ENCODE measurements around the gene VPS13D. TPM values are rescaled to one million over a fixed set of nuclear protein-coding genes. Genes with fewer than 3 reads are reported as not detected.

VPS13D gene
- polyA plus RNA-seq (2014; cell fraction: cytosol; rRNA removed) = 4.5 and 9.9 TPM in 2 replicates
- polyA plus RNA-seq (2014; cell fraction: nucleus; rRNA removed) = 4.1 and 5.7 TPM in 2 replicates

DNA sequence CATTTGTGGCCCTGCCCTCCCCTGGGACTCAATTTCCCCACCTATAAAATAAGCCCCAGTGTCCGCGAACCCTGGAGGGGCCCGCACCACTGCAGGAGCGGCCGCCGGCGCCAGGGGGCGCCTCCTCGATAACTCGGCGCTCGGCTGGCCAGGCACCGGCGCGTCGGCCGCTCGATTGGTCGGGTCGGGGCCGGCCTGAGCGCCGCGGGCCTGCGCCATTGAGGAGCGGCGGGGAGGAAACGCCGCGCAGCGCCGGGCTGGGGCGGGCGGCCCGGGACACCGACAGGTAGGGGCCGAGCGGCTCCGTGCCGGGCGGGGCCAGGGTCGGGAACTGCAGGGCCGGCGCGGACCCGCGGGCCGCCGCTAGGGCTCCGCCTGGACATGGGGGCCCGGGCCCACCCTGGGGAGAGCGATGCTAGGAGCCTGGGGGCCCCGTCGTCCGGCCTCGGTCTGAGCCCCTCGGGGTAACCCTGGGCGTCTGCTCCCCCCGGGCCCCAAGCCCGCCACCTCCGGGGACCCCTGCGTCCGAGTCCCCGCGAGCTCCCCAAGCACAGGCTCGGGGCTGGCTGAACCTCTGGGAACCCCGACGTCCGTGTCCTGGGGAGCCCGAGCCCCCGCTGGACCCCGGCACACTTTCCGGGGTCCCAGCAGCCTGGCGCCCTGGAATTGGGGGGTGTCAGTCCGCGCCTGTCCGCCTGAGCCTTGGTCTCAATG is at the start of gene VPS13D:
TSS of gene VPS13D (plus strand) at position 196 of the 714 bp plus-strand sequence. CDS start 4,237 bp downstream, outside the sequence.
- peak; percentile 59 for DNase-seq (ENCODE audit: low spot score)

GRCh38 chr1:12180315-12180714 is 49.5 kb upstream of the VPS13D start:
- DNase-seq (ENCODE audit: low spot score) = no peak

DNA sequence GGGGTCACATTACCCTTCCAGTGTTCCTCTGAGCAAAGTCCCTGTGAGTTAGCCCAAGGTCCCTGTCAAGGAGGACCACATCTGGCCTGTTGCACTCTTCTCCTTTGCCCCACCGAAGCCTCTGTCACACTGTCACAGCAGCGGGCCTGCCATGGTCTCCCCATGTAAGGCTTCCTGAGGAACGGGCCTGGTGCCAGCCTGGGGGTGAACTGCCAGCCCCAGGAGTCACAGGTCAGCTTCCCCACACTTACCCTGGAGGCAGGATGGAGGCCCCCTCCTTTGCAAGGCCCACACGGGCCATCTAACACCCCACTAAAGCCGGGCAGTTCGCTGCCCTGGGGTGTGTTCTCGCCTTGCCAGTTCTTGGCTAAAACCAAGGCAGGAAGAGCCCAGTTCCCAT is 48.9 kb upstream of the VPS13D start:
- DNase-seq (ENCODE audit: low spot score) = no peak

DNA sequence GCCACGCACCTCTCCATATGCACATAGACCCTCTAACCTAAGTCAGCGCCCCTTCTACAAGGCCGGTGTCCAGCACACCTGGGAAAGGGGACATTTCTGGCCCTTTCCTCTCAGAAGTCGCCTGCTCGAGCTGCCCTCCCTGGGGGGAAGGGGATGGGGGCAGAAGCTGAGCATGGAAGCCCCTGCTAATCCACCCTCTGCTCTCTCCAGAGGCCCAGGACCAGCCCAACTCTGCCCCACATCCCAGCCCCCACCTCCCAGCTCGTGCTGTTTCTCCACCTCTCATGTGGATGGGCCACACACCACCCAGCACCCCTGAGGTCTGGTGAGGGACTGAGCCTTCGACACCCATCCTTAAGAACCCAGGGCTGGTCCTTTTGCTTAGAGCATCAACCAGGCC is 48.3 kb upstream of the VPS13D start:
- no peak for DNase-seq (ENCODE audit: low spot score)

DNA sequence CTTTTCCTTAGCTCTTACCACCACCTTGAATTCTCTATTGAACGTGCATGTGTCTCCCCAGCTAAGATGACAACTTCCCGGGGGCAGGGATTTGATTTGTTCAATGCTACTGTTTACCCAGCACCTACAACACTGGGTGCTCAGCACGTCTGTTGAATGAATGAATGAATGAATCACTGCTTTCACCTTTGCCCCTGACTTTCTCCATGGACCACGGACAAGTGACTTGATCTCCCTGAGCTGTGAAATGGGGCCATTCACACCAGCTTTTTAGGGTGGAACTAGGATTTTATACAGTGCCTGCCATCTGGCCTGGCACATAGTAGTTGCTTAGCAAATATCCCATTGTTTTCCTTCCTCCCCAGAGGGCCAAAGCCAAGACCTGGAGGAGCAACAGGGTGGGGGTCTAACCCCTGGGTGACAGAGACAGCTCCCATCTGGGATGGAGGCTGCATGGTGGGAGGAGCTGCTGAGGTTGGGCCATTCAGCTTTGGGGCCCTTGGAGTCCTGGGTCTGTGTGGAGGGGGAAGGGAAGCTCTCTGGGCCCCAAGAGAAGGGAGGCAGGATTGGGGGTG is 47.3 kb upstream of the VPS13D start:
- no peak for DNase-seq (ENCODE audit: low spot score)

GRCh38 chr1:12183095-12183794 is 46.6 kb upstream of the VPS13D start:
- no peak for DNase-seq (ENCODE audit: low spot score)

GRCh38 chr1:12184008-12184681 is 45.7 kb upstream of the VPS13D start:
- peak; percentile 21 for DNase-seq (ENCODE audit: low spot score)

GRCh38 chr1:12185036-12185917 is 44.6 kb upstream of the VPS13D start:
- DNase-seq (ENCODE audit: low spot score) = no peak

DNA sequence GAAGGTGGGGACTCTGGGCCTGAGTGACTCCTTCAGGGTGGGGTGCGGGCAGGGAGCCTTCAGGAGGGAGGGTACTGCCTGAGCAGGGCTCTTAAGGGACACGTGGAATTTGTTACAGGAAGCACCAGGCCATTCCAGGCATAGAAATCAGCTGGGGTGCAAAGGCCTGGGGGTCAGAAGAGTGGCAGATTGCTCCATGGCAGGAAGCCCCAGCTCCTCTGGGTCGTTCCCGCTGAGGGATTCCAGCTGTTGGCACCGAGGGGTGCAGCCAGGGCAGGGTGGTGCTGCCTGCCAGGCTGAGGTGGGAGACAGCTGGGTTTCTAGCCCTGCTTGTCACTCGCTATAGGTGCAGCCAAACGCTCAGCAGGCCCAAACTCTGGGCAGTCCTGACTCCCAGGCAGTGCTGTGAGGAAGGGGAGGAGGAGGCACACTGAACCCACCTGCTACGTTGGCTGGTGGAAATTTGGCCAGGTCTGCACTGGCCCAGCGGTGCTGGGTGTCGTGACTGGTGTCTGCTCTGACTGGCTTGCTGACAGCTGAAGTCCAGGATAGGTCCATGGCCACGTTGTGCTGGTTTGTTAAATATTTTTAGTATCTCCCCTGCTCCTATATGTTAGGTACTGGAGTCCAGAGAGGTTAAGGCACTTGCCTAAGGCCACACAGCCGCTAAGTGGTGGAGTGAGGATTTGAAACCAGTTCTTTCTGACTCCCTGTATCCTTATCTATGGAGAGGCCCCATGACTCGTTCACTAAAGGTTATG is 43.7 kb upstream of the VPS13D start:
- no peak for DNase-seq (ENCODE audit: low spot score)

DNA sequence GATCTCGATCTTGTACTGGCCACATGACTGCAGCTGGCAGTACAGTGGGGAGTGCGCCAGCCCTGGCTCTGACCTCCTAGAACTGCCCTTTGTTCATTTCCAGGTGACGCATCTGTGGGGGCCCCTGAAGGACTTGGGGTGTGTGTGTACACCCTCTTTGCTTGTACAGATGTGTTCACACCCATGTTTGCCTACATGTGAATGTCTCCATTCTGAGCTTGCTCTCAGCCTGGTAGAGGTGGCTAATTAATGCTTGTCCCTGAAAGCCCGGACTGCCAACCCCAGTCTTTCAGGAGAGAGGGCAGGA is 43.2 kb upstream of the VPS13D start:
- no peak for DNase-seq (ENCODE audit: low spot score)

- no peak for DNase-seq (ENCODE audit: low spot score)
Measured at GRCh38 chr1:12188115-12188514, 41.7 kb upstream of the VPS13D start.

- DNase-seq (ENCODE audit: low spot score) = no peak
Measured at GRCh38 chr1:12188657-12189327, 41.0 kb upstream of the VPS13D start.

- DNase-seq (ENCODE audit: low spot score) = no peak
Measured at GRCh38 chr1:12189328-12189682, 40.5 kb upstream of the VPS13D start.

GRCh38 chr1:12191242-12192032 is 38.4 kb upstream of the VPS13D start:
- DNase-seq (ENCODE audit: low spot score) = no peak

- DNase-seq (ENCODE audit: low spot score) = no peak
Measured at GRCh38 chr1:12194666-12195216, 35.1 kb upstream of the VPS13D start.

- no peak for DNase-seq (ENCODE audit: low spot score)
Measured at GRCh38 chr1:12195416-12195815, 34.4 kb upstream of the VPS13D start.

GRCh38 chr1:12196641-12197482 is 33.0 kb upstream of the VPS13D start:
- DNase-seq (ENCODE audit: low spot score) = peak; percentile 30

GRCh38 chr1:12197483-12197880 is 32.3 kb upstream of the VPS13D start:
- no peak for DNase-seq (ENCODE audit: low spot score)
